ENCODE data around the gene SLC17A5.
"Not testable (repeated sequence)": the region's sequence is repeated elsewhere in the genome, so short reads cannot be mapped to it uniquely, and the experiment has no call there.

The SLC17A5 gene, protein sequence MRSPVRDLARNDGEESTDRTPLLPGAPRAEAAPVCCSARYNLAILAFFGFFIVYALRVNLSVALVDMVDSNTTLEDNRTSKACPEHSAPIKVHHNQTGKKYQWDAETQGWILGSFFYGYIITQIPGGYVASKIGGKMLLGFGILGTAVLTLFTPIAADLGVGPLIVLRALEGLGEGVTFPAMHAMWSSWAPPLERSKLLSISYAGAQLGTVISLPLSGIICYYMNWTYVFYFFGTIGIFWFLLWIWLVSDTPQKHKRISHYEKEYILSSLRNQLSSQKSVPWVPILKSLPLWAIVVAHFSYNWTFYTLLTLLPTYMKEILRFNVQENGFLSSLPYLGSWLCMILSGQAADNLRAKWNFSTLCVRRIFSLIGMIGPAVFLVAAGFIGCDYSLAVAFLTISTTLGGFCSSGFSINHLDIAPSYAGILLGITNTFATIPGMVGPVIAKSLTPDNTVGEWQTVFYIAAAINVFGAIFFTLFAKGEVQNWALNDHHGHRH

DNA sequence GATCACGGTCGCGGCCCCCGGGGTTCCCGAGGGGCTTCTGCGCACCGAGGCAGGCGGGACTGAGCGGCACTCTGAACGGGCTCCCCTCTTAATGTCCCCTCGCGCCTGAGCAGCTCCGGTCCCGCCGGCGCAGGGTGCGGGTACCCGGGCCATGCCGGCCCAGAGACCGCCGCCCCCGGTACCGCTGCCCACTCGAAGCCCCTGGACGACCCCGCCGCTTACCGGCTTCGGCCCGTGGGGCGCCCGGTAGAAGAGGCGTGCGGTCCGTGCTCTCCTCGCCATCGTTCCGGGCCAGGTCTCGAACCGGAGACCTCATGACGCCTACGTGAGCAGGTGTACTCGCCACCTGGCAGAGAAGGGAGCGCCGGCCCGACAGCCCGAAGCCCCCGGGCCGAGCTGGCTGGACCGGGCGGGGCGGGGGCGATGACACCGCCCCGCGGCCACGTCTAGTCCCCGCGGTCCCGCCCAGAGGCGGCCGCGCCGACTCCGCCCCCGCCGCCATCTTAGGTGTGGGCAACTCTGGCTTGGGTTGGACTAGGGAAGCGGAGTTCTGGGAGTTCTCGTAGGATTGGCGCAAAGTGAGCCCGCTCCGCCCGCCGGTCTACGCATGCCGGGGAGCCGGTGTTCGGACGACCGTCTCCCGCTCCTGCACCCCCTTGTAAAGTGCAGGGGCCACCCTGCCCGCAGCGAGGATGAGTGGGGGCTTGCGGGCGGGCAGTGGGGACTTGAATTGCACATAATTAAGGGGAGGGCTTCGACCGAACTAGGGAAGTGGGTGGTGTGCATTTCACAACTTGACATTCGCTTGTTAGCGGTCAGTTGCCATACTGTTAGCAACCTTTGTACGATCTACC, at the start of gene SLC17A5:
SLC17A5 (minus strand) TSS at position 422 of the 854 bp plus-strand sequence; CDS start at position 316, 106 bp downstream.
- peak; percentile 92 for DNase-seq (ENCODE audit: low spot score)

DNA sequence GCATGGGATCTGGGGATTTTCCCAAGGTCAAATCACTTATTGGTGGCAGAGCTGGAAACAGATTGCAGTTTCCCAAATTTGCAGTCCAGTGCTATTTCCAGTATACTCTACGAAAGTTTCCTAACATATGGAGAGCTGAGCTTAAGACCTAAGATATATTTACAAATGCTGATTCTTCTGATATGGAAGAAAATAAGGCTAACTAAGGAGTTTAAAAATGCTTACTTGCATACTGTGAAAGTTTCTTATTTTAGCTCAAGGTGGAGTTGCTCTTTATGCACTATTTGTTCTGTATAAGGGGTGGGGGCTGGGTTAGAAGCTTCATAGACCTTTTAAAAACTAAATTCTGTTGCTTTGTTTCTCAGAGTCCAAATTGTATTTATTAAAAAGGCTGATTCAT, 49.7 kb upstream of the SLC17A5 start:
- DNase-seq (ENCODE audit: low spot score): no peak

DNA sequence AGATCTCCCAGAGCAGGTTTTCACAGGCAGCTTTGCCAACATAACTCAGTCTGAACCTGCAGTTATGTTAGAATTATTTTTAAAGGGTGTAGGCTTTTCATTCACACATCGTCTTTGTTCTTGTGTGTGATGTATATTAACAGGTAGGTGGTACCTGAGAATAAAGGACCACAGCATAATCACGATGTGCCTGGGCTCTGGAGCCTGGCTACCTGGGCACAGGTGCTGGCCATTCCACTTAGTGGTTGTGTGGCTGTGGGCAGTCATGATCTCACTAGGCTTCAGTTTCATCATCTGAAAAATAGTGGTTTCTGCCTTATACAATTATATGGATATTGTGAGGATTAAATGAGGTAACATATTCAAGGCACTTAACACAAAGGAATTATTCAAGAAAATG, 48.7 kb upstream of the SLC17A5 start:
- DNase-seq (ENCODE audit: low spot score): no peak

DNA sequence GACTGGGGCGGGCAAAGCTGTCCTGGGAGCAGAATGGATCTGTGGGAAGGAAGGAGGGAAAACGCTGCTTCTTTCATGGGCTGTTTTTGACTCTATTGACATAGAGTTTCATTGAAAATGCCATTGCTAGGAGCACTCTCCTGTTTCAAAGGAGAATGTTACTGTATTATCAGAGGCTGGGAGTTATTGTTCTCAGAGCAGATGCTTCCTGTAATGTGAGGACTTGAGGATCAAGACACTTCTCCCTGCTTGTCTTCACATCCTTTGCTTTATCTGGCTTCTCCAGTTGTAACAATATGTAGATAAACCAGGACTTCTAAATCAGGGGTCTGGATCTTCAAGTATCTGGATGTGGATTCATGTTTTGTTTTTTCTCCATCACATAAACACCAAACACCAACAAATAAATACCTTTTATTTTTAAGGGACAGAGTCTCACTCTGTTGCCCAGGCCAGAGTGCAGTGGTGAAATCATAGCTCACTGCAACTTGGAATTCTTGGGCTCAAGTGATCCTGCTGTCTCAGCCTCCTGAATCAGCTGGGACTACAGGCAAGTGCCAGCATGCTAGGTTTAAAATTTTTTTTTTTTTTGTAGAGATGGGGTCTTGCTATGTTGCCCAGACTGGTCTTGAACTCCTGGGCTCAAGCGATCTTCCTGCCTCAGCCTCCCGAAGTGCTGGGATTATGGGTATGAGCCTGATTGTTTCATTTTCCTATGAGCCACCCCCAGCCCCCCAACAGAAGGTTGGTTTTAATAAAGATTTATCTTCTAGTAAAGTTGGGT, 46.1 kb upstream of the SLC17A5 start:
- DNase-seq (ENCODE audit: low spot score): no peak

DNA sequence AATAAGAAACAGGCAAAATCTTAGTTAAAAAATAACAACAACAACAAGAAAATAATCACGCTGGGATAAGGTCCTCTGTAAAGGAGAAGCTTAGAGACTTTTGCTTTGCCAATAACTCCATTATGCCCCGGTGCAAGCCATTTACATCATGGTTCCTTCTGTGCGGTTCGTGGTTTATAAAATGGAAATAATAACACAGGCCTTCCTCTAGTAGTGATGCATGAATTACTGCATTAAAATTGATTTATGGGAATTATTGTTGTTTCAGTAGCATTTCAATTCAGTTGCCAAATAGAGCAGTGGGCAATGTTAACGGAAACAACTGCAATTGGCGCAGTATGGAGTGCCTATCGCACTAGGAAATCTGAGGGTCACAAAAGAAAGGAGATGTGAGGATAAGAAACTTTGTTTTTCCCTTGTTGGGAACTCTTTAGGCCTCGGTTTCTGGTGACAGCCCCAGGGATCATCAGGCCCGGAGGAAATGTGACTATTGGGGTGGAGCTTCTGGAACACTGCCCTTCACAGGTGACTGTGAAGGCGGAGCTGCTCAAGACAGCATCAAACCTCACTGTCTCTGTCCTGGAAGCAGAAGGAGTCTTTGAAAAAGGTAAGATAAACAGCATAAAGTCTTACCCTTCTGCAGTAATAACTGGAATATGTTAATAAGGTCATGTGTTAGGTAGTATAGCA, 43.3 kb upstream of the SLC17A5 start:
- no peak for DNase-seq (ENCODE audit: low spot score)

DNA sequence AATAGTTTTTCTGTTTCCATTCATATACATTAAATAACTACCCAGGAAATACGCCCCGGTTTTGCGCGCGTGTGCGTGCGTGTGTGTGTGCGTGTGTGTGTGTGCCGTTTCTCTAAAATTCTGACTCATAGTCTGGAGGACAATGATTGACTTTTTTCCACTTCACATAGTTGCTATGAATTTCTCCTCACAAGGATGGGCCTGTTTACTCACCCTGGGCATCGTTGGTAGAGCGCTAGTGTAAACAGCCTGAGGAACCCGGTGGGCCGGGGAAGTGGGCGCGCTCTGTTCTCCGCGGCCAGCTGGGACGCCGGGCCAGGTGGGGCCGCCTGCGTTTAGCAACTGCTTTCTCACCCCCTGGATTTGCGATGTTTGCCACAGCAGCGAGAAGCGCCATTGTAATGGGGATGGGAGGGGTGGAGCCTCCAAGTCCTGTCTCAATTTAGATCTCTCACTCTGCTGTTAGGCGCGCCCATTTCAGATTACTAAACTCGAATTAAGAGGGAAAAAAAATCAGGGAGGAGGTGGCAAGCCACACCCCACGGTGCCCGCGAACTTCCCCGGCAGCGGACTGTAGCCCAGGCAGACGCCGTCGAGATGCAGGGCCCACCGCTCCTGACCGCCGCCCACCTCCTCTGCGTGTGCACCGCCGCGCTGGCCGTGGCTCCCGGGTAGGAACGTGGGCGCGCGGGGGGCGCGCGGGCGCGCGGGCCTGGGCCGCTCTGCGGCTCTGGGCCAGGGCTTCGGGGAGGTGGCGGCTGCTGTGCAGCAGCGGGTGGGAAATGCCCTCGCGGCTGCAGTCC, 42.0 kb upstream of the SLC17A5 start, which contains the start of gene CD109:
CD109 (plus strand) TSS at position 585 of the 803 bp plus-strand sequence; CDS start at position 598, 13 bp downstream.
- DNase-seq (ENCODE audit: low spot score): peak; percentile 28

DNA sequence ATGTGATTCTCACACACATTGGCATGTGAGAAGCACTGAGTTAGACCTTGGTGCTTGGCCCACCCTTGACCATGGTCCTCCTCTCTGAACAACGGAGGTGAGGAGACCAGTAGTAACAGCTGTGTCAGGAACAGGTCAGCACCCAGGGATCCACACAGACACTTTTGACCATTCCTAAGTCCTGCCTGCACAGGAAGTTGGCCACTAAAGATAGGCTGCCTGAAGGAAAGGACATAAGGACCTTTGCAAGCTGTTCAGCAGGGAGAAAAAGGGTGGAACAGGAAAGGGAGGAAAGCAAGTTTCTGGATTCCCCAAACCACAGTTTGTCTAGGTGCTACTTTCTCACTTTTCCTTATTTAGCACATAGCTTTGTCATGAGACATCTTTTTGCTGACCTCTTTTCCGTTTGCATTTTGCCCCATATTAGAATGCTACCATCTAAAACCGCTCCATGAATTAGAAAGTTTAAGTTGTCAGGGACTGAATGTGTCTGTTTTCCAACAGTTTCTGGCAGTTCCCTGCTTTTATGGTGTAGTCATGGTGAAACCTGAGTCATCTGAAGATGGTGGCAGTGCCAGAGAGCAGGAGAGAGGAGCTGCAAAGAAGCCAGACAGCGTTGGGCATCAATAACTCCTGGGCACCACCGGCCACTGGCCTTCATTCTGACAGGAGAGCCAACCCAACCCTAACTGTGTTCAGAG, 41.1 kb upstream of the SLC17A5 start:
- no peak for DNase-seq (ENCODE audit: low spot score)

DNA sequence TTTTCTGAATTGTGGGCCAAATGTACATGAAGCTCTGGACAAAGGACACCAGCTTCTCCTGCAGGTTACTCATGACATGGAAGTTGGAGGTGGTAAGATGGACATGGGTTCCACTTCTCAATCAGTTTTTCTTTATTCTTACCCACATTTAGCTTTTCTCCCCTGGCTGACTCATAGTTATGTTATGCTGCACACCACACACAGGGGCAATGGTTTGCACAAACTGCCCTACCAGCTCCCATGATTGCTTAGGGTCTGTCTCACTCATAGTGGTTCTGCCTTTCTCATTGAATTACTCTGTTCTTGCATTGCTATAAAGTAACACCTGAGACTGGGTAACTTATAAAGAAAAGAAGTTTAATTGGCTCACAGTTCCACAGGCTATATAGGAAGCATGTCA, 37.7 kb upstream of the SLC17A5 start:
- no peak for DNase-seq (ENCODE audit: low spot score)

DNA sequence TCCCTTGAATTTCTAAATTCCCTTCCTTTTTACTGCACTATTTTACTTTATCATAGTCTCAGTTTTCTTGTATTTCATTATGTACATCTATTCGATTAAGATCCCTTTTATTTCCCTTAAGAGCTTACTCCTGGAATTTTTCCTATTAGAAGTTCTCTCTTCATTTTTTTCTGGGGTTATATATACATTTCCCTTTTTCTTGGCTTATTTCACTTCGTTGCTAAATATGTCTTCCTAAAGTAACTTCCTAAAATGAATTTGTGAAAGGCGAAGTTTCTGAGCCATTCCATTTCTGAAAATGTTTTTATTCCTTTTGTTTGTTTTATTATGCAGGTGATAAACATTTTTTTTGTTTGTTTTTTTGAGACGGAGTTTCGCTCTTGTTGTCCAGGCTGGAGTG, 36.3 kb upstream of the SLC17A5 start:
- no peak for DNase-seq (ENCODE audit: low spot score)

DNA sequence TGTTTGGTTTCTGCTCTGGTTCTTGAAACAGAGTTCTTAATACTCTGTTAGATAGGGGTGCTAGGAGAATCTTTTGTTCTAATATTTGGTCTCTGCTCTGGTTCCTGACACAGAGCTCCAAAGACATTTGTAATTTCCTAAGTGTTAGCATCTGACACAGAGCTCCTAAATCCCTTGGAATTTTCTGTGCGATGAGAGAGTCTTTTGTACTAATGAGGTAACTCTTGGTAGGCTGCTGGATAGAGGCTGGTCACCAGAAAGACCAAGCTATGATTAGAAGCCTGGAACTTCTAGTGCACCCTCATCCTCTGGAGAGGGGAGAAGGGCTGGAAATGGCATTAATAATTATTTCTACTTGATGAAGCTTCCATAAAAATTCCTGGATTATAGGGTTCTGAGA, 34.6 kb upstream of the SLC17A5 start:
- no peak for DNase-seq (ENCODE audit: low spot score)

DNA sequence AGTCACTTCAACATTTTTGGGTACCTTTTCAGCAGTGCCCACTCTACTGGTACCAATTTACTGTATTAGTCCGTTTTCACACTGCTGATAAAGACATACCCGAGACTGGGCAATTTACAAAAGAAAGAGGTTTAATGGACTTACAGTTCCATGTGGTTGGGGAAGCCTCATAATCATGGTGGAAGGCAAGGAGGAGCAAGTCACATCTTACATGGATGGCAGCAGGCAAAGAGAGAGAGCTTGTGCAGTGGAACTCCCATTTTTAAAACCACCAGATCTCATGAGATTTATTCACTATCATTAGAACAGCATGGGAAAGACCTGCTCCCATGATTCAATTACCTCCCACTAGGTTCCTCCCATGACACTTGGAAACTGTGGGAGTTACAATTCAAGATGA, 29.8 kb upstream of the SLC17A5 start:
- DNase-seq (ENCODE audit: low spot score): not testable (repeated sequence)

DNA sequence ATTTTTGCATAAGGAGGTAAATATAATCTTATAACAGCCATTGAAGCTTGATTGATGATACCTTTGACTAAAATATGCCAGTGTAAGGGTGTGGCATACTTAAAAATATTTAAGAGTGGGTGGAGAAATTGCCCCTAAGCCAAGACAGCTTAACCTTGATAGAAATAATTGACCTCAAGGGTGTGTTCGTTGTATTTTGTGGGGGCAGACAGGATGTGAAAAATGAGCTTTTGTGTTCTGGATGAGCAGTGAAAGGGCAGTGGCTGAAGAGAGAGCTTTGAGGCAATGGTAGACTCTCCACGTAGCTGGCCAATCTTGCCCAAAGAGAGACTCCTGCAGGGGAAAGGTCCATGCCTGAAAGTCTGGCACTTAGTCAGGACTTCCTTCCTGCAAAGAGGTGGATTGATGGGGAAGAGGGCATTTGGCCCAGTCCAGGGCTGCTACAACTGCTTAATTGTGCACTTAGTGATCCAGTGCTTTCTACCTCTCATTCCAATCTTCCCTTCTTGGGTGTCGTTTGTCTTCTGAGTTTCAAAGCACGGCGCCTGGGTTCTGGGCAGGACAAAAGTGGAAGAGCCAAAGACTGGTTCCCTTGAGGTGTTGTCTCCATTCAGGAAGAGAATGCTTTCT, 26.6 kb upstream of the SLC17A5 start:
- no peak for DNase-seq (ENCODE audit: low spot score)

DNA sequence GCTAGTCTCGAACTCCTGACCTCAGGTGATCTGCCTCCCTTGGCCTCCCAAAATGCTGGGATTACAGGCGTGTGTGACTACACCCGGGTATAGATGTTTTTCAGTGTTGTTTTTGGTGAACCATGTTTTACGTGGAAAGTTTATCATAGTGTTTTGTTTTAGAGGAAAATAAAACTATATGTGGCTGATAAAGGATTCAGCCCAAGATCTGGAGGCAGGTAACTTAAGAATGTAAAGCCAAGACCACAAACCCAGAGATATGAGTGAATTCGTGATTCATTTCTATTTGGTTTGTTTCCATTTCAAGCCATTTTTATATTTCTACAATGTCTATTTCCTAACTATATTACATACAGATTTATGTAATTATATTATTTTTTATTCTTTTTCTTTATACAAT, 26.1 kb upstream of the SLC17A5 start:
- not testable (repeated sequence) for DNase-seq (ENCODE audit: low spot score)

DNA sequence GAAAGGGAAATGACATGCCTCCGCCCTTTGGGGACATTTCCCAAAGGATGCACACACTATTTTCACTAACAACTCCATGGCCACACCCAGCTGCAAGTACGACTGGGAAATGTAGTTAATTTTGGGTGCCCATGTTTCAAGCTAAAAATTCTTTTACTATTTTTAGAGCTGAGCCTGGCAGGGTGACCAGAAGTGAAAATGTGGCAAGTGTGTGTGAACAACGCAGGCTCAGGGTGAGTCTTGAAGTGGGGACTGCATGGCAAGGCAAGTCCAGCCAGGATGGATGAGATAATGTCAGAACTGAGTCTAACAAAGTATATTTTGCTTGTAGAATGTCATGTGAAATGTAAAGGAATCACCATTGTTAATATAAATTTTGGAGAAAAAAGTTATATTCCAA, 25.2 kb upstream of the SLC17A5 start:
- no peak for DNase-seq (ENCODE audit: low spot score)

DNA sequence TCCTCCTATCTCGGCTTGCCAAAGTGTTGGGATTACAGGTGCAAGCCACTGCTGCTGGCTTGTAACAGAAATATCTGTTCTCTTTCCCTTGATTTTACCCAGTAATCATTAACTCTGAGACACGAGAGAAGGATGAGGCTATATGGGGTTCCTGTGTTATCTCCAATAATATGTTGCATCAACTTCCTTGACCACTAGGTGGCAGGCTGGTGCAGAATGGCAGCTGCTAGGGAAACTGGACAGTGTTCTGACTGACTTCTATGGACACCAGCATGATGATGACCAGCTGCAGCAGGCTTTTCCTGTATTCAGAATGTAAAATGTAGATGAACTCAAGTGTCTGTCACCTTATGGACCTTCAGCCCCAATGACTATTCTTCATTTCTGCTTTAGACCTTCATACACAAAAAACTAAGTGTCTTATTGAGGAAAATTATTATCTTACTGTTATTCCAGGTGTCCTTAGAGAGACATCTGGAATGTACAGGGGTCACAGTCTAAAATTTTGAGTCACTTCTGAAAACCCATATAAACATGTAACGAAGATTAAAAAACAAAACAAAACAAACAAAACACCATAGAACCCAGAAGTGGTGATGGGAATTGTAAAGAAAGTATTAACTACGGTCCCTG, 21.8 kb upstream of the SLC17A5 start:
- peak; percentile 35 for DNase-seq (ENCODE audit: low spot score)

DNA sequence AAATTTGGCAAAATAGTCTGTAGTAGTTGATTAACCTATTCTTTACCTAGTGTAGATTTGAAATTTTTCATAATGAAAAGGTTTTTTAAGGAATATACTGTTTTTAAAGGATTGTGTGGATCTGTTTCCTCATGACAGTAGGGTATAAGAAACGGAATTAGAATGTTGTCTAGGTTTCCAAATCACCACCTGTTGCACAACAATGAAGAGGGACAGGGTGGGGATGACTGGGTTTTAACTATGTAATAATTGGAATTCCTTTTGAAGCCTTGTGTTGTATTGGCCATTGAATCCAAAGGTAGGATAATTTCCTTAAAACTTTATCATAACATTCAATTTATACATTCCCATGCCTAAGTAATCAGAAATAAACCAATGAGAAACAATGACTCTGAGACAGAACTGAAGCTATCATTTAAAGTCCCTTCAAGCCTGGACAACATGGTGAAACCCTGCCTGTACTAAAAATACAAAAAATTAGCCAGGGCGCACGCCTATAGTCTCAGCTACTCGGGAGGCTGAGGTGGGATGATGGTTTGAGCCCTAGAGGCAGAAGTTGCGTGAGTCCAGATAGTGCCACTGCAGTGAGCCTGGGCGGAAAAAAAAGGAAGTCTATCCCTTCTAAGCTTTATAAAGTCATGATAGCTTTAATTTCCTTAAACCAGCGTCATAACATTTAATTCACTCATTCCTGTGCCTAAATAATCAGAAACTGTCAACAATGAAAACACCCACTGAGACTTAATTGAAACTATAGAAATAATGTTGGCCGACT, 18.3 kb upstream of the SLC17A5 start:
- DNase-seq (ENCODE audit: low spot score): no peak

DNA sequence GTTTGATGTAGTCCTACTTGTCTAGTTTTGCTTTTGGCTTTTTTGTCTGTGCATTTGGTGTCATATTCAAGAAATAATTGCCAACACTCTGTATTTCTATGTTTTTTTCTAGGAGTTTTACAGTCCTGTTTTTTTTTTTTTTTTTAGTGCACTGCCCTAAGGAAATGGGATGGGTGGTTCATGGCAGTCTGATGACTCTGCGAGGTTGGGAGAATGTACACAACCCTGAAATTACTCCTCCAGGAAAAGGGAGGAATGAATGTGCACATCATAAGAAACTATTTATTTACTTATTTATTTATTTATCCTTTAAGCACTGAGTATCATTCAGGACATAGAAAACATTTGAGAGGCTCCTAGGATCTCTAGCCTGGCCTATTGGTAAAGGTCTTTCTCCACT, 15.2 kb upstream of the SLC17A5 start:
- DNase-seq (ENCODE audit: low spot score): no peak

DNA sequence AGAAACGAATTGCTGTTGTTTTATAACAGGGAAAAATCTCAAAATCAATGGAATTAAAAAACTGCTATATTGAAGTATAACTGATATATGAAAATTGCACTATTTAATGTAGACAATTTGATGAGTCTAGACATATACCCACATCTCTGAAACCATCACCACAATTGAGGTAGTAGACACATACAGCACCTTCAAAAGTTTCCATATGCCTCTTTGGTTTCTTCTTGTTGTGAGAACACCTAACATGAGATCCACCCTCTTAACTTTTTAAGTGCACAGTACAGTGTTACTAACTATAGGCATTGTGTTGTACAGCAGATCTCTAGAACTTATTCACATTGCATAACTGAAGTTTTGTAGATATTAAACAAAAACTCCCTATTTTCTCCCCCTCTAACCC, 14.0 kb upstream of the SLC17A5 start:
- DNase-seq (ENCODE audit: low spot score): no peak
